Mucosa of stomach (tissue), 1 donor: ENCODE results near the gene GOLT1A.
"Not testable (repeated sequence)": the region's sequence is repeated elsewhere in the genome, so short reads cannot be mapped to it uniquely, and the experiment has no call there.

Source experiments
- H3K27me3 ChIP-seq: one replicate; pipeline ENCODE4 v1.7.0; 2013; ENCODE audit warnings: mild to moderate bottlenecking, low read length; ENCODE audit not compliant: control insufficient read depth, insufficient read depth
- H3K36me3 ChIP-seq: one replicate; pipeline ENCODE4 v1.7.0; 2013; ENCODE audit warnings: low read length; ENCODE audit not compliant: control insufficient read depth, insufficient read depth
- H3K4me1 ChIP-seq: one replicate; pipeline ENCODE4 v1.7.0; 2013; ENCODE audit warnings: mild to moderate bottlenecking, low read length; ENCODE audit not compliant: control insufficient read depth, insufficient read depth
- H3K4me3 ChIP-seq: one replicate; pipeline ENCODE4 v1.7.0; 2013; ENCODE audit warnings: low read length
- H3K9ac ChIP-seq: one replicate; pipeline ENCODE4 v1.7.0; 2013; ENCODE audit warnings: mild to moderate bottlenecking, low read length, moderate library complexity
- H3K9me3 ChIP-seq: one replicate; pipeline ENCODE4 v1.7.0; 2013; ENCODE audit warnings: mild to moderate bottlenecking, low read length, moderate library complexity; ENCODE audit not compliant: control insufficient read depth
- donor health status: Pancreatic carcinoma.

Gene GOLT1A

GRCh38 chr1:204241914-204242313, 28.1 kb upstream of the GOLT1A start:
- Histone ChIP-seq H3K4me1 (peaks cover 10% of the 10 kb centered on the region), H3K27me3 (no peaks in the 10 kb centered on the region), H3K9me3 (no peaks in the 10 kb centered on the region), H3K36me3 (peaks cover 36% of the 10 kb centered on the region), H3K4me3 (no peak overlapping the region), H3K9ac (no peak overlapping the region)

- H3K36me3 ChIP-seq, result peaks cover 32% of the 10 kb centered on the region
Measured at GRCh38 chr1:204241050-204241449, 27.3 kb upstream of the GOLT1A start.

GRCh38 chr1:204240233-204240632, 26.4 kb upstream of the GOLT1A start:
- no peaks in the 10 kb centered on the region for H3K27me3 ChIP-seq
- H3K9ac ChIP-seq, result no peak overlapping the region
- no peaks in the 10 kb centered on the region for H3K9me3 ChIP-seq
- no peak overlapping the region for H3K4me3 ChIP-seq
- H3K36me3 ChIP-seq, result peaks cover 28% of the 10 kb centered on the region
- H3K4me1 ChIP-seq, result peaks cover 10% of the 10 kb centered on the region

More at GRCh38 chr1:204241050-204241449, 27.3 kb upstream of the GOLT1A start:
- Histone ChIP-seq H3K27me3 (no peaks in the 10 kb centered on the region), H3K4me3 (no peak overlapping the region), H3K9ac (no peak overlapping the region), H3K9me3 (no peaks in the 10 kb centered on the region), H3K4me1 (peaks cover 10% of the 10 kb centered on the region)

- not testable (repeated sequence) for H3K9me3 ChIP-seq, H3K4me3 ChIP-seq, H3K4me1 ChIP-seq, H3K27me3 ChIP-seq, H3K9ac ChIP-seq
- peaks cover 19% of the 10 kb centered on the region for H3K36me3 ChIP-seq
Measured at GRCh38 chr1:204239401-204239800, 25.6 kb upstream of the GOLT1A start.

- peaks cover 19% of the 10 kb centered on the region for H3K36me3 ChIP-seq
- H3K4me1 ChIP-seq, H3K9ac ChIP-seq, H3K4me3 ChIP-seq, H3K27me3 ChIP-seq, H3K9me3 ChIP-seq: not testable (repeated sequence)
Measured at GRCh38 chr1:204238520-204238919, 24.7 kb upstream of the GOLT1A start.

GRCh38 chr1:204237515-204237914, 23.7 kb upstream of the GOLT1A start:
- not testable (repeated sequence) for H3K4me3 ChIP-seq, H3K4me1 ChIP-seq, H3K9me3 ChIP-seq, H3K27me3 ChIP-seq, H3K9ac ChIP-seq
- peaks cover 16% of the 10 kb centered on the region for H3K36me3 ChIP-seq

GRCh38 chr1:204232526-204232925, 18.7 kb upstream of the GOLT1A start:
- Histone ChIP-seq H3K9ac (no peak overlapping the region), H3K4me1 (peaks cover 8% of the 10 kb centered on the region), H3K4me3 (no peak overlapping the region), H3K9me3 (no peaks in the 10 kb centered on the region), H3K36me3 (peaks cover 20% of the 10 kb centered on the region), H3K27me3 (no peaks in the 10 kb centered on the region)

- Histone ChIP-seq H3K4me1 (peaks cover 13% of the 10 kb centered on the region), H3K4me3 (no peak overlapping the region), H3K9me3 (no peaks in the 10 kb centered on the region), H3K9ac (no peak overlapping the region), H3K36me3 (peaks cover 21% of the 10 kb centered on the region), H3K27me3 (no peaks in the 10 kb centered on the region)
Measured at GRCh38 chr1:204230211-204230610, 16.4 kb upstream of the GOLT1A start.

- Histone ChIP-seq H3K36me3 (peaks cover 25% of the 10 kb centered on the region), H3K4me1 (peaks cover 13% of the 10 kb centered on the region), H3K4me3 (no peak overlapping the region), H3K9ac (no peak overlapping the region), H3K9me3 (no peaks in the 10 kb centered on the region), H3K27me3 (no peaks in the 10 kb centered on the region)
Measured at GRCh38 chr1:204228896-204229295, 15.1 kb upstream of the GOLT1A start.

- H3K36me3 ChIP-seq, result peaks cover 25% of the 10 kb centered on the region
- no peak overlapping the region for H3K4me3 ChIP-seq
Measured at GRCh38 chr1:204227996-204228785, 14.4 kb upstream of the GOLT1A start.

GRCh38 chr1:204227351-204227750, 13.6 kb upstream of the GOLT1A start:
- H3K27me3 ChIP-seq, result no peaks in the 10 kb centered on the region
- no peaks in the 10 kb centered on the region for H3K9me3 ChIP-seq
- no peak overlapping the region for H3K9ac ChIP-seq
- peaks cover 29% of the 10 kb centered on the region for H3K36me3 ChIP-seq
- H3K4me3 ChIP-seq, result no peak overlapping the region
- H3K4me1 ChIP-seq, result peaks cover 13% of the 10 kb centered on the region

More at GRCh38 chr1:204227996-204228785, 14.4 kb upstream of the GOLT1A start:
- Histone ChIP-seq H3K4me1 (peaks cover 13% of the 10 kb centered on the region), H3K27me3 (no peaks in the 10 kb centered on the region), H3K9ac (no peak overlapping the region), H3K9me3 (no peaks in the 10 kb centered on the region)

GRCh38 chr1:204225841-204226735, 12.3 kb upstream of the GOLT1A start:
- Histone ChIP-seq H3K27me3 (no peaks in the 10 kb centered on the region), H3K9me3 (no peaks in the 10 kb centered on the region), H3K4me1 (peaks cover 13% of the 10 kb centered on the region), H3K36me3 (peaks cover 35% of the 10 kb centered on the region), H3K9ac (no peak overlapping the region), H3K4me3 (no peak overlapping the region)
